ENCODE results near the gene NEURL3. TPM values are rescaled to one million over a fixed set of nuclear protein-coding genes. Genes with fewer than 3 reads are reported as not detected.

The NEURL3 gene
- total RNA-seq, 4 donors from 2014 or later = not detected

DNA sequence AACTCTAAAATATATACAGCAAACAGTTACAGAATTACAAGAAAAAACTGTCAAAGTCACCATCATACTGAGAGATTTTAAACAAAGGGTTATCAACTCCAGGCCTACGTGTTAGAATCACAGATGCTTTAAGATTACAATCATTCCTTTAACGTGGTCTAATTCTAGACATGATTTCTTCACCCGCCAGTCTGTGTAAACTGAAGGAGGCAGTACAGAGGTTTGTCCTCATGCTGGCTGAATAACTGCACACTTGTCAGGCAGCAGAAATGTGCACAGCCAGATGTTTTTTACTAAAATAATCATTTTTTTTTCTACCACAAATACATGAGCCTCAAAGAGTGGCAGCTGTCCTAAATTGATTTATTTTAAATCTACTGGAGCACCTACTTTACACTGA lies 15.5 kb upstream of the NEURL3 start:
- Histone ChIP-seq H3K4me3 (no peak overlapping the region), H3K27ac (no peak overlapping the region), H3K9me3 (no peaks in the 10 kb centered on the region), H3K36me3 (no peaks in the 10 kb centered on the region), H3K4me1 (no peaks in the 10 kb centered on the region), H3K27me3 (no peaks in the 10 kb centered on the region)
- intact Hi-C loops (cut with DNase I; ENCODE audit: low total_unique reads) (no loop called here), in situ Hi-C loops (cut with MboI; ENCODE audit: low sequenced_read_pairs in 4 of 4) (loop anchor here (25.0 kb wide), 3 partner anchors 208 to 508 kb away; partner anchors contain the start of genes SNRNP200 (in 2 of the 4), ASTL (in 1 of the 4) and DUSP2 (in 1 of the 4))
- ATAC-seq = no peak
- no peak for TF ChIP-seq POLR2A (IDR thresholded peaks at IDR 0.05)
- TF ChIP-seq, protein P1, sequence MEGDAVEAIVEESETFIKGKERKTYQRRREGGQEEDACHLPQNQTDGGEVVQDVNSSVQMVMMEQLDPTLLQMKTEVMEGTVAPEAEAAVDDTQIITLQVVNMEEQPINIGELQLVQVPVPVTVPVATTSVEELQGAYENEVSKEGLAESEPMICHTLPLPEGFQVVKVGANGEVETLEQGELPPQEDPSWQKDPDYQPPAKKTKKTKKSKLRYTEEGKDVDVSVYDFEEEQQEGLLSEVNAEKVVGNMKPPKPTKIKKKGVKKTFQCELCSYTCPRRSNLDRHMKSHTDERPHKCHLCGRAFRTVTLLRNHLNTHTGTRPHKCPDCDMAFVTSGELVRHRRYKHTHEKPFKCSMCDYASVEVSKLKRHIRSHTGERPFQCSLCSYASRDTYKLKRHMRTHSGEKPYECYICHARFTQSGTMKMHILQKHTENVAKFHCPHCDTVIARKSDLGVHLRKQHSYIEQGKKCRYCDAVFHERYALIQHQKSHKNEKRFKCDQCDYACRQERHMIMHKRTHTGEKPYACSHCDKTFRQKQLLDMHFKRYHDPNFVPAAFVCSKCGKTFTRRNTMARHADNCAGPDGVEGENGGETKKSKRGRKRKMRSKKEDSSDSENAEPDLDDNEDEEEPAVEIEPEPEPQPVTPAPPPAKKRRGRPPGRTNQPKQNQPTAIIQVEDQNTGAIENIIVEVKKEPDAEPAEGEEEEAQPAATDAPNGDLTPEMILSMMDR (IDR thresholded peaks at IDR 0.05 in 4 of 5, conservative IDR thresholded peaks at IDR 0.05 in 1 of 5) = no peak
- DNase-seq = no peak

DNA sequence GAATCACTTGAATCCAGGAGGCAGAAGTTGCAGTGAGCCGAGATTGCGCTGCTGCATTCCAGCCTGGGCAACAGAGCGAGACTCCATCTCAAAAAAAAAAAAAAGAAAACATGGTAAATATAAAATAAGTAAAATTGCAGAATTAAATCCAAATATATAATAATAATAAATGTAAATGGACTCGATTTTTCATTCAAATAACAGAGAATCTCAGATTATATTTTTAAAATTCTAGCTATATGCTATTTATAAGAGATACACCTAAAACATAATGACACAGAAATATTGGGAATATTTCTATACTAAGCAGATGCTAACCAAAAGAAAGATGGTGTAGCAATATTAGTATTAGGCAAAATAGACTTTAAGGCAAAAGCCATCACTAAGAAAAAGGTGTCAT lies 15.1 kb upstream of the NEURL3 start:
- TF ChIP-seq POLR2A (IDR thresholded peaks at IDR 0.05) = no peak
- TF ChIP-seq, protein P1 (IDR thresholded peaks at IDR 0.05 in 4 of 5, conservative IDR thresholded peaks at IDR 0.05 in 1 of 5) = no peak
- Histone ChIP-seq H3K4me3 (no peak overlapping the region), H3K27me3 (no peaks in the 10 kb centered on the region), H3K4me1 (no peaks in the 10 kb centered on the region), H3K9me3 (no peaks in the 10 kb centered on the region), H3K36me3 (no peaks in the 10 kb centered on the region), H3K27ac (no peak overlapping the region)
- intact Hi-C loops (cut with DNase I; ENCODE audit: low total_unique reads) = no loop called here
- in situ Hi-C loops (cut with MboI; ENCODE audit: low sequenced_read_pairs in 4 of 4) = loop anchor here (25.0 kb wide), 3 partner anchors 208 to 508 kb away; partner anchors contain the start of genes SNRNP200 (in 2 of the 4), ASTL (in 1 of the 4) and DUSP2 (in 1 of the 4)
- ATAC-seq (no peak), DNase-seq (no peak)

DNA sequence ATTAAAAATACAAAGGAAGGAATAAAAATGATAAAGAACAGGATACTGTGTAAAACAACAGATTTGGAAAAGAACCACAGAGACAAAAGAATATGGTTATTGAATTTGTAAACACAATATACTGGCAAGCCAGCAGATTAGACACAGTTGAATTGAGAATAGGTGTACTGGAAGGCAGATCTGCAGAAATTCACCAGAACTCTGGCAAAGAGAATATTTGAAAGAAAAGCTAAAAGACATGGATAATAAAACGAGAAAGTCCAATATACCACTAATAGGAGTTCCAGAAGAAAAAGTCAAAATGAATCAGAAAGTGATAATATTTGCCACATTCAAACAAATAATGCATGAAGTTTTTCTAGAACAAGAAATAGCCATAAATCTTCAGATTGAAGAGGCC lies 11.9 kb upstream of the NEURL3 start:
- intact Hi-C loops (cut with DNase I; ENCODE audit: low total_unique reads) = no loop called here
- Histone ChIP-seq H3K27ac (no peak overlapping the region), H3K36me3 (no peaks in the 10 kb centered on the region), H3K27me3 (no peaks in the 10 kb centered on the region), H3K4me3 (no peak overlapping the region), H3K9me3 (no peaks in the 10 kb centered on the region), H3K4me1 (no peaks in the 10 kb centered on the region)
- no peak for ATAC-seq
- no peak for DNase-seq
- in situ Hi-C loops (cut with MboI; ENCODE audit: low sequenced_read_pairs in 4 of 4) = loop anchor here (25.0 kb wide), 3 partner anchors 205 to 505 kb away; partner anchors contain the start of genes SNRNP200 (in 2 of the 4), ASTL (in 1 of the 4) and DUSP2 (in 1 of the 4)
- no peak for TF ChIP-seq POLR2A (IDR thresholded peaks at IDR 0.05)
- TF ChIP-seq, protein P1 (IDR thresholded peaks at IDR 0.05 in 4 of 5, conservative IDR thresholded peaks at IDR 0.05 in 1 of 5) = no peak

DNA sequence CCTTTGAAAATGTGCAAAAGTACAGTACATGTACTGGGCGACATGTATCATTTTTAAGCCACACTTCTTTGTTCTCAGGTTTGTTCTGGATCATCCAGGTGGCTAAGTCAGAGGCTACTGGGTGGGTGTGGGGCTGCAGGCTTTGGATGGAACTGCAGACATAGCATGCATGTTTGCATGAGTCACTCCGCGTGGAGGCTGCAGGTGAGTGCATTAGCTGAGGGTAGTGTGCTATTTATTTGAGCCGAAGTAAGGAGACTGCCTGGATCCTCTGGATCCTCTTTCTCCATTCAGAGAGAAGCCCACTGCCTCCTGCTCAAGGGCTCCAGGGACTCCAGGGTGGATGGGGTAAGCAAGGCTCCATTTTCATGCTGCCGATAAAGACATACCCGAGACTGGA lies 9.4 kb upstream of the NEURL3 start:
- intact Hi-C loops (cut with DNase I; ENCODE audit: low total_unique reads) = no loop called here
- no peak for TF ChIP-seq POLR2A (IDR thresholded peaks at IDR 0.05)

DNA sequence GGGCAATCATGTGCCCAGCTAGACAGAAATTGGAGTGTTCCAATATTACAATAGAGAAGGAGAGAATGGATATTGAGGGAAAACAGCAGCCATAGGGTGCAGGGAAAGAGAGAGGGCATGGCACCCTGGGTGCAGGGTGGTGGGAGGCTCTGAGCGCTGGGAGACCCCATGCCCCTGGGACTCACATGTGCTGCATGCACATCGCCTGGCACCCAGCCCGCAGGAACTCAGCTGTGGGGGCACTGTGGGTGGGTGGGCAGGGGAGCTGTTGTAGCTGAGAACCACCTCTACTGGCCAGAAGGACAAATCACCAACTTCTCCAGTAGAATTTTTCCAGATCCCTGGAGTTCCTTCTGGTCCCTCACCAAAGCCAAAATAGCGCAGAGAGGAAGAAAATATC lies 7.2 kb upstream of the NEURL3 start:
- Histone ChIP-seq H3K36me3 (no peaks in the 10 kb centered on the region), H3K27me3 (no peaks in the 10 kb centered on the region), H3K27ac (no peak overlapping the region), H3K4me3 (no peak overlapping the region), H3K4me1 (peaks cover 22 to 24% of the 10 kb centered on the region in 2 donors), H3K9me3 (no peaks in the 10 kb centered on the region)
- TF ChIP-seq, protein P1 (IDR thresholded peaks at IDR 0.05 in 4 of 5, conservative IDR thresholded peaks at IDR 0.05 in 1 of 5) = no peak
- TF ChIP-seq POLR2A (IDR thresholded peaks at IDR 0.05) = no peak
- in situ Hi-C loops (cut with MboI; ENCODE audit: low sequenced_read_pairs in 4 of 4) (loop anchor here (5.0 to 25.0 kb wide), 4 partner anchors 105 to 500 kb away; partner anchors contain the start of genes SNRNP200 (in 2 of the 4), ASTL (in 1 of the 4) and DUSP2 (in 1 of the 4)), intact Hi-C loops (cut with DNase I; ENCODE audit: low total_unique reads) (no loop called here)
- ATAC-seq (no peak), DNase-seq (no peak)

More for the DNA sequence above, 9.4 kb upstream of the NEURL3 start:
- H3K4me1 ChIP-seq = peaks cover 6 to 8% of the 10 kb centered on the region in 2 donors
- ATAC-seq = no peak
- H3K27ac ChIP-seq = no peak overlapping the region
- in situ Hi-C loops (cut with MboI; ENCODE audit: low sequenced_read_pairs in 4 of 4) = loop anchor here (5.0 to 25.0 kb wide), 4 partner anchors 107 to 502 kb away; partner anchors contain the start of genes SNRNP200 (in 2 of the 4), ASTL (in 1 of the 4) and DUSP2 (in 1 of the 4)
- no peaks in the 10 kb centered on the region for H3K9me3 ChIP-seq
- H3K27me3 ChIP-seq = no peaks in the 10 kb centered on the region
- no peak overlapping the region for H3K4me3 ChIP-seq
- DNase-seq = no peak
- H3K36me3 ChIP-seq = no peaks in the 10 kb centered on the region

Data from gastrocnemius medialis (tissue), 4 donors.